Ovary (tissue), 9 donors: ENCODE results near the gene RASA3. TPM values are rescaled to one million over a fixed set of nuclear protein-coding genes. Genes with fewer than 3 reads are reported as not detected.

Experiments used
- DNase-seq, 5 donors: peaks; one replicate each; pipeline ENCODE4 v3.0.0-alpha.2; 2019 to 2020
- H3K27ac ChIP-seq, 2 donors: fragments of 200-600 bp; one replicate each; pipeline versions ENCODE4 v1.5.1 to v1.8.0; 2019 to 2022
- H3K27me3 ChIP-seq: fragments of 200-600 bp; one replicate; pipeline ENCODE4 v1.8.0; 2022
- H3K36me3 ChIP-seq: fragments of 200-600 bp; sonication (generic); one replicate; pipeline ENCODE4 v1.5.1; 2019
- H3K4me1 ChIP-seq: one replicate; pipeline ENCODE4 v1.8.1; 2013; ENCODE audit warnings: mild to moderate bottlenecking, moderate library complexity; ENCODE audit not compliant: insufficient read depth
- H3K4me3 ChIP-seq: fragments of 200-600 bp; sonication (generic); one replicate; pipeline ENCODE4 v1.5.1; 2017
- H3K9me3 ChIP-seq, 2 donors: fragments of 200-600 bp in 1 of 2; sonication (generic) in 1 of 2; one replicate each; pipeline versions ENCODE4 v1.5.1 to v1.8.1; 2013 to 2019; ENCODE audit warnings: mild to moderate bottlenecking in 1 of 2, moderate library complexity in 1 of 2
- EP300 ChIP-seq: sonication (generic); formaldehyde crosslinking; IDR thresholded peaks from one replicate; pipeline ENCODE4 v1.6.1; 2017; ENCODE audit warnings: antibody characterized with exemption
- POLR2A ChIP-seq: fragments of 450-650 bp; IDR thresholded peaks from one replicate; pipeline ENCODE4 v1.6.1; 2017; ENCODE audit warnings: antibody characterized with exemption, mild to moderate bottlenecking, moderate library complexity
- WGBS, 3 donors: extraction: QIAGEN DNeasy Blood & Tissue Kit in 1 of 3; methylation state at CpG; one replicate each; pipeline versions ENCODE4 v1.1.5 to v1.1.7; 2013 to 2017; 5-methylcytosine and 5-hydroxymethylcytosine counted together
- intact Hi-C, 4 donors: fragments of 100-400 bp; cut with DNase I; formaldehyde crosslinking; loops; one replicate each; pipeline versions ENCODE4 v1.11.0 to v1.15.1; 2022 to 2023
- polyA plus RNA-seq, 2 donors: library from polyadenylated mRNA; stranded (reverse); fragments of 200-250 nt in 1 of 2; fragments of 350-450 nt in 1 of 2; fragmentation: Illumina TruSeq in 1 of 2; extraction: RNeasy Lipid Tissue Mini Kit (QIAGEN cat#74804) in 1 of 2; gene quantifications; one replicate each; pipeline ENCODE4 v1.2.3, GENCODE V29; 2013 to 2014
- total RNA-seq, 7 donors: library from RNA; depleted of rRNA in 2 of 7; stranded (reverse); fragments of >200 nt in 2 of 7; fragmentation: NEBNext Ultra II Directional in 3 of 7; extraction: Animal tissue kit (Norgen Biotek cat#: 25700) in 3 of 7; gene quantifications; one replicate each; pipeline versions ENCODE4 v1.1.0 to v1.2.4, GENCODE V29; 2016 to 2023
- TF ChIP-seq, protein P1 (sequence below), 3 donors: fragments of 450-650 bp in 2 of 3; fragments of 200-600 bp in 1 of 3; IDR thresholded peaks; one replicate each; pipeline versions ENCODE4 v1.5.1 to v1.8.0; 2016 to 2022; ENCODE audit warnings: antibody characterized with exemption in 3 of 3, mild to moderate bottlenecking in 1 of 3
- donor health status: DM: no; HTN: no; CAD: no; lungs with moderate emphysema.
- donor health status: DM: no; HTN: no; CAD: no.
- donor health status: Bipolar disorder and iron deficiency.
- donor health status: DM: yes; HTN: yes; CAD: no.
- donor health status: DM: no; HTN: no; CAD: no.
- donor health status: DM: yes; HTN: yes; CAD: no.

The RASA3 gene
- total and polyA plus RNA-seq, 9 donors = 5.4 to 16.9 (median 9.4) TPM

GRCh38 chr13:114038900-114039299, 93.5 kb downstream of the RASA3 start:
- TF ChIP-seq EP300 (no peak), POLR2A (no peak)
- TF ChIP-seq, protein P1, sequence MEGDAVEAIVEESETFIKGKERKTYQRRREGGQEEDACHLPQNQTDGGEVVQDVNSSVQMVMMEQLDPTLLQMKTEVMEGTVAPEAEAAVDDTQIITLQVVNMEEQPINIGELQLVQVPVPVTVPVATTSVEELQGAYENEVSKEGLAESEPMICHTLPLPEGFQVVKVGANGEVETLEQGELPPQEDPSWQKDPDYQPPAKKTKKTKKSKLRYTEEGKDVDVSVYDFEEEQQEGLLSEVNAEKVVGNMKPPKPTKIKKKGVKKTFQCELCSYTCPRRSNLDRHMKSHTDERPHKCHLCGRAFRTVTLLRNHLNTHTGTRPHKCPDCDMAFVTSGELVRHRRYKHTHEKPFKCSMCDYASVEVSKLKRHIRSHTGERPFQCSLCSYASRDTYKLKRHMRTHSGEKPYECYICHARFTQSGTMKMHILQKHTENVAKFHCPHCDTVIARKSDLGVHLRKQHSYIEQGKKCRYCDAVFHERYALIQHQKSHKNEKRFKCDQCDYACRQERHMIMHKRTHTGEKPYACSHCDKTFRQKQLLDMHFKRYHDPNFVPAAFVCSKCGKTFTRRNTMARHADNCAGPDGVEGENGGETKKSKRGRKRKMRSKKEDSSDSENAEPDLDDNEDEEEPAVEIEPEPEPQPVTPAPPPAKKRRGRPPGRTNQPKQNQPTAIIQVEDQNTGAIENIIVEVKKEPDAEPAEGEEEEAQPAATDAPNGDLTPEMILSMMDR (IDR thresholded peaks at IDR 0.05) = no peak
- no peak overlapping the region for H3K4me3 ChIP-seq
- 87 to 94% (median 93%) methylated on average over 14 of the region's 14 CpGs for WGBS, 3 donors
- H3K36me3 ChIP-seq = no peaks in the 10 kb centered on the region
- no peaks in the 10 kb centered on the region for H3K27me3 ChIP-seq
- no peak for DNase-seq
- H3K27ac ChIP-seq = no peak overlapping the region
- intact Hi-C loops = no loop called here
- no peaks in the 10 kb centered on the region for H3K9me3 ChIP-seq
- no peaks in the 10 kb centered on the region for H3K4me1 ChIP-seq

DNA sequence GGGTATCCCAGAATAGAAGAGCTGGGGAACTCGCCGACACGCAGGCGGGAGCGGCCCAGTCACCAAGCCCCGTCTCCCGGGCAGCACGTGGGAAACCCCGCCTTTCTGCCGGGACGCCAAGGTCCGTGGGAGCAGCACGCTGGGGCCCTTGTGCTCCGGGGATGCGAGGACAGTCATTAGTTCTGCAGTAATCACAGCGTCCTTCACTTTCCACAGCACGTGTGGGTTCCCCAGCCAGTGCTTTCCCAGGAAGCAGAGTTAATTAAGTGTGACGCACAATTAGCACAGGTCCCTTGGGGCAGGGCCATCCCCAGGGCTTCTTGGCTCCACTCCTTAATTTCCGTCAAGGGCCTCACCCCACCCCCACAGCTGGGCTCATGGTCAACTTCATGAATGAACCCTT, 94.2 kb downstream of the RASA3 start:
- peaks cover 2% of the 10 kb centered on the region for H3K4me1 ChIP-seq
- no peak for DNase-seq
- 74 to 84% (median 83%) methylated on average over 19 of the region's 19 CpGs for whole genome bisulfite sequencing, 3 donors
- intact Hi-C loops = no loop called here
- H3K4me3 ChIP-seq = no peak overlapping the region
- no peaks in the 10 kb centered on the region for H3K36me3 ChIP-seq
- TF ChIP-seq, protein P1 (IDR thresholded peaks at IDR 0.05) = no peak
- no peak for TF ChIP-seq EP300
- no peak for TF ChIP-seq POLR2A
- no peak overlapping the region for H3K27ac ChIP-seq
- H3K9me3 ChIP-seq = no peaks in the 10 kb centered on the region
- H3K27me3 ChIP-seq = no peaks in the 10 kb centered on the region

- WGBS, 3 donors = 90 to 93% (median 92%) methylated on average over 21 of the region's 21 CpGs
- no peak overlapping the region for H3K27ac ChIP-seq
- H3K4me1 ChIP-seq = peaks cover 2% of the 10 kb centered on the region
- no peak overlapping the region for H3K4me3 ChIP-seq
- H3K36me3 ChIP-seq = no peaks in the 10 kb centered on the region
- no peak for DNase-seq
- no peaks in the 10 kb centered on the region for H3K27me3 ChIP-seq
- intact Hi-C loops = no loop called here
- TF ChIP-seq EP300 (no peak), POLR2A (no peak)
- no peaks in the 10 kb centered on the region for H3K9me3 ChIP-seq
Measured at GRCh38 chr13:114037674-114038073, 94.7 kb downstream of the RASA3 start.

- no peak overlapping the region for H3K4me3 ChIP-seq
- no peak for DNase-seq
- H3K4me1 ChIP-seq = peaks cover 8% of the 10 kb centered on the region
- H3K36me3 ChIP-seq = no peaks in the 10 kb centered on the region
- no peaks in the 10 kb centered on the region for H3K27me3 ChIP-seq
- 70 to 86% (median 84%) methylated on average over 40 of the region's 40 CpGs for WGBS, 3 donors
- no peak overlapping the region for H3K27ac ChIP-seq
- H3K9me3 ChIP-seq = no peaks in the 10 kb centered on the region
- intact Hi-C loops = no loop called here
- TF ChIP-seq POLR2A = no peak
- TF ChIP-seq, protein P1 (IDR thresholded peaks at IDR 0.05) = no peak
- TF ChIP-seq EP300 = no peak
Measured at GRCh38 chr13:114035583-114036531, 96.6 kb downstream of the RASA3 start.

DNA sequence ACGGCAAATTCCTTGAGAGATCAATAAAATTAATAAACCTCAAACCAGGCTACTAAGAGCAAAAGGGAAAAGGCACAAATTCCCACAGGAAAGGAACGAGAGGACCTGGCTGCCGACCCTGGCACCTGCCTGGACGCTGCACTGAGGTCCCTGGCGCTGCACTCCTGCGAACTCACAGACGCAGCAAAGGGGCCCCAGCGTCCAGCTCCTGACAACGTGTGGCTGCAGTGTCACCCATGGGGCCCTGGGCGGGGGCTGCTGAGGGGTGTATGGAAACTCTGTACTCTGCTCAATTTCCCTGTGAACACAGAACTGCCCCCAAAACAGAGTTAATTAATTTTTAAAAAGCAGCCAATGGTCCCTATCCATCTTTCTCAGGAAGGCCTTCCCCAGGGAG, 97.2 kb downstream of the RASA3 start:
- Histone ChIP-seq H3K36me3 (no peaks in the 10 kb centered on the region), H3K4me1 (peaks cover 8% of the 10 kb centered on the region), H3K9me3 (no peaks in the 10 kb centered on the region), H3K27ac (no peak overlapping the region), H3K27me3 (no peaks in the 10 kb centered on the region), H3K4me3 (no peak overlapping the region)
- no peak for TF ChIP-seq POLR2A
- TF ChIP-seq EP300 = no peak
- TF ChIP-seq, protein P1 (IDR thresholded peaks at IDR 0.05) = no peak
- intact Hi-C loops = no loop called here
- WGBS, 3 donors = 80 to 90% (median 89%) methylated on average over 10 of the region's 10 CpGs
- DNase-seq = no peak
